ENCODE measurements around the gene TPM4.
A peak's percentile ranks its signal among the peaks of the same experiment; 100 is the strongest.
"Not testable (repeated sequence)": the region's sequence is repeated elsewhere in the genome, so short reads cannot be mapped to it uniquely, and the experiment has no call there.

Gene TPM4

GRCh38 chr19:16098821-16099220, 22.5 kb downstream of the TPM4 start:
- no peak overlapping the region for H3K9ac ChIP-seq (ENCODE audit: low read length)
- no peak overlapping the region for H2BK120ac ChIP-seq (ENCODE audit: low read depth, low read length)
- H2BK5ac ChIP-seq (ENCODE audit: low read length) = no peak overlapping the region
- no peaks in the 10 kb centered on the region for H3K27me3 ChIP-seq (ENCODE audit: insufficient read depth, low read length, poor library complexity)
- no peaks in the 10 kb centered on the region for H3K4me1 ChIP-seq (ENCODE audit: control insufficient read depth, low read depth, low read length)
- WGBS (ENCODE audit: extremely low coverage, insufficient coverage, low lambda C conversion rate) = no CpG with 5 or more reads among the region's 6 CpGs
- no peak overlapping the region for H3K4ac ChIP-seq (ENCODE audit: low read depth, low read length)
- H3K18ac ChIP-seq (ENCODE audit: low read length) = no peak overlapping the region
- no peak overlapping the region for H4K5ac ChIP-seq (ENCODE audit: low read length)
- no peak overlapping the region for H3K23ac ChIP-seq (ENCODE audit: low read length)
- H3K79me2 ChIP-seq (ENCODE audit: control insufficient read depth, insufficient read depth, low read length) = no peaks in the 10 kb centered on the region
- no peak overlapping the region for H3K4me2 ChIP-seq (ENCODE audit: low read length)
- H3K79me1 ChIP-seq (ENCODE audit: low read length) = peaks cover 1% of the 10 kb centered on the region
- H3K56ac ChIP-seq (ENCODE audit: low read length) = no peak overlapping the region
- no peak overlapping the region for H4K8ac ChIP-seq (ENCODE audit: low read depth, low read length)
- no peak overlapping the region for H2AK5ac ChIP-seq (ENCODE audit: low read length)
- no peak overlapping the region for H2BK15ac ChIP-seq (replicated peaks; ENCODE audit: low read depth)
- H3K36me3 ChIP-seq (ENCODE audit: control insufficient read depth, insufficient read depth, low read length) = peaks cover 23% of the 10 kb centered on the region
- H3K27ac ChIP-seq (ENCODE audit: low read depth, low read length) = no peak overlapping the region
- H3K4me3 ChIP-seq (ENCODE audit: low read length) = no peak overlapping the region
- DNase-seq = no peak

GRCh38 chr19:16099314-16099965, 23.1 kb downstream of the TPM4 start:
- peaks cover 23% of the 10 kb centered on the region for H3K36me3 ChIP-seq (ENCODE audit: control insufficient read depth, insufficient read depth, low read length)
- H3K27ac ChIP-seq (ENCODE audit: low read depth, low read length) = not testable (repeated sequence)

GRCh38 chr19:16100524-16100923, 24.2 kb downstream of the TPM4 start:
- H2BK120ac ChIP-seq (ENCODE audit: low read depth, low read length) = no peak overlapping the region
- no peak overlapping the region for H3K4me3 ChIP-seq (ENCODE audit: low read length)
- no peak overlapping the region for H3K9ac ChIP-seq (ENCODE audit: low read length)
- DNase-seq = no peak
- H3K79me1 ChIP-seq (ENCODE audit: low read length) = peaks cover 1% of the 10 kb centered on the region
- no peak overlapping the region for H2AK5ac ChIP-seq (ENCODE audit: low read length)
- H3K79me2 ChIP-seq (ENCODE audit: control insufficient read depth, insufficient read depth, low read length) = no peaks in the 10 kb centered on the region
- no peaks in the 10 kb centered on the region for H3K4me1 ChIP-seq (ENCODE audit: control insufficient read depth, low read depth, low read length)
- no peak overlapping the region for H3K18ac ChIP-seq (ENCODE audit: low read length)
- H2BK5ac ChIP-seq (ENCODE audit: low read length) = no peak overlapping the region
- no CpG with 5 or more reads among the region's 4 CpGs for WGBS (ENCODE audit: extremely low coverage, insufficient coverage, low lambda C conversion rate)
- no peak overlapping the region for H4K5ac ChIP-seq (ENCODE audit: low read length)
- no peak overlapping the region for H3K56ac ChIP-seq (ENCODE audit: low read length)
- no peak overlapping the region for H3K4me2 ChIP-seq (ENCODE audit: low read length)
- H3K27me3 ChIP-seq (ENCODE audit: insufficient read depth, low read length, poor library complexity) = no peaks in the 10 kb centered on the region
- H3K23ac ChIP-seq (ENCODE audit: low read length) = no peak overlapping the region
- H4K8ac ChIP-seq (ENCODE audit: low read depth, low read length) = no peak overlapping the region
- H3K36me3 ChIP-seq (ENCODE audit: control insufficient read depth, insufficient read depth, low read length) = peaks cover 15% of the 10 kb centered on the region
- H3K4ac ChIP-seq (ENCODE audit: low read depth, low read length) = no peak overlapping the region
- no peak overlapping the region for H3K27ac ChIP-seq (ENCODE audit: low read depth, low read length)
- no peak overlapping the region for H2BK15ac ChIP-seq (replicated peaks; ENCODE audit: low read depth)

More at GRCh38 chr19:16099314-16099965, 23.1 kb downstream of the TPM4 start:
- not testable (repeated sequence) for H3K79me2 ChIP-seq (ENCODE audit: control insufficient read depth, insufficient read depth, low read length); H3K4me2 ChIP-seq (ENCODE audit: low read length); H2BK15ac ChIP-seq (replicated peaks; ENCODE audit: low read depth); H2AK5ac ChIP-seq (ENCODE audit: low read length); H3K4me1 ChIP-seq (ENCODE audit: control insufficient read depth, low read depth, low read length); H3K23ac ChIP-seq (ENCODE audit: low read length); H3K4me3 ChIP-seq (ENCODE audit: low read length); DNase-seq; H3K9ac ChIP-seq (ENCODE audit: low read length); H4K5ac ChIP-seq (ENCODE audit: low read length); H3K27me3 ChIP-seq (ENCODE audit: insufficient read depth, low read length, poor library complexity); H3K4ac ChIP-seq (ENCODE audit: low read depth, low read length); H2BK5ac ChIP-seq (ENCODE audit: low read length); H4K8ac ChIP-seq (ENCODE audit: low read depth, low read length); H2BK120ac ChIP-seq (ENCODE audit: low read depth, low read length); H3K56ac ChIP-seq (ENCODE audit: low read length); H3K18ac ChIP-seq (ENCODE audit: low read length); H3K79me1 ChIP-seq (ENCODE audit: low read length)
- WGBS (ENCODE audit: extremely low coverage, insufficient coverage, low lambda C conversion rate) = no CpG with 5 or more reads among the region's 8 CpGs

- Histone ChIP-seq H4K5ac (ENCODE audit: low read length) (no peak overlapping the region), H3K4me1 (ENCODE audit: control insufficient read depth, low read depth, low read length) (no peaks in the 10 kb centered on the region), H3K4me3 (ENCODE audit: low read length) (no peak overlapping the region), H3K79me2 (ENCODE audit: control insufficient read depth, insufficient read depth, low read length) (no peaks in the 10 kb centered on the region), H2BK15ac (replicated peaks; ENCODE audit: low read depth) (no peak overlapping the region), H3K27me3 (ENCODE audit: insufficient read depth, low read length, poor library complexity) (no peaks in the 10 kb centered on the region), H2BK5ac (ENCODE audit: low read length) (no peak overlapping the region), H2AK5ac (ENCODE audit: low read length) (no peak overlapping the region), H3K4ac (ENCODE audit: low read depth, low read length) (no peak overlapping the region), H3K18ac (ENCODE audit: low read length) (no peak overlapping the region), H2BK120ac (ENCODE audit: low read depth, low read length) (no peak overlapping the region), H4K8ac (ENCODE audit: low read depth, low read length) (no peak overlapping the region), H3K27ac (ENCODE audit: low read depth, low read length) (no peak overlapping the region), H3K9ac (ENCODE audit: low read length) (no peak overlapping the region), H3K4me2 (ENCODE audit: low read length) (no peak overlapping the region), H3K36me3 (ENCODE audit: control insufficient read depth, insufficient read depth, low read length) (peaks cover 4% of the 10 kb centered on the region), H3K23ac (ENCODE audit: low read length) (no peak overlapping the region), H3K79me1 (ENCODE audit: low read length) (peaks cover 1% of the 10 kb centered on the region), H3K56ac (ENCODE audit: low read length) (no peak overlapping the region)
- DNase-seq = no peak
- no CpG with 5 or more reads among the region's 6 CpGs for WGBS (ENCODE audit: extremely low coverage, insufficient coverage, low lambda C conversion rate)
Measured at GRCh38 chr19:16104722-16105121, 28.4 kb downstream of the TPM4 start.

GRCh38 chr19:16106121-16106520, 29.8 kb downstream of the TPM4 start:
- no peak overlapping the region for H3K4me3 ChIP-seq (ENCODE audit: low read length)
- no peaks in the 10 kb centered on the region for H3K79me2 ChIP-seq (ENCODE audit: control insufficient read depth, insufficient read depth, low read length)
- no peak overlapping the region for H3K23ac ChIP-seq (ENCODE audit: low read length)
- no peak overlapping the region for H2BK5ac ChIP-seq (ENCODE audit: low read length)
- H2AK5ac ChIP-seq (ENCODE audit: low read length) = no peak overlapping the region
- no CpG with 5 or more reads among the region's 3 CpGs for WGBS (ENCODE audit: extremely low coverage, insufficient coverage, low lambda C conversion rate)
- no peak overlapping the region for H3K4ac ChIP-seq (ENCODE audit: low read depth, low read length)
- H4K5ac ChIP-seq (ENCODE audit: low read length) = no peak overlapping the region
- H2BK15ac ChIP-seq (replicated peaks; ENCODE audit: low read depth) = no peak overlapping the region
- H3K9ac ChIP-seq (ENCODE audit: low read length) = no peak overlapping the region
- no peak overlapping the region for H2BK120ac ChIP-seq (ENCODE audit: low read depth, low read length)
- H3K4me2 ChIP-seq (ENCODE audit: low read length) = no peak overlapping the region
- no peak overlapping the region for H3K27ac ChIP-seq (ENCODE audit: low read depth, low read length)
- no peak overlapping the region for H3K56ac ChIP-seq (ENCODE audit: low read length)
- H3K79me1 ChIP-seq (ENCODE audit: low read length) = no peaks in the 10 kb centered on the region
- no peak overlapping the region for H4K8ac ChIP-seq (ENCODE audit: low read depth, low read length)
- peaks cover 3% of the 10 kb centered on the region for H3K36me3 ChIP-seq (ENCODE audit: control insufficient read depth, insufficient read depth, low read length)
- no peak overlapping the region for H3K18ac ChIP-seq (ENCODE audit: low read length)
- H3K4me1 ChIP-seq (ENCODE audit: control insufficient read depth, low read depth, low read length) = no peaks in the 10 kb centered on the region
- no peaks in the 10 kb centered on the region for H3K27me3 ChIP-seq (ENCODE audit: insufficient read depth, low read length, poor library complexity)
- peak; percentile 49 for DNase-seq

All from mesendoderm (in vitro differentiated cells).